Measurements from ENCODE around the gene EIF2S2.
A peak's percentile ranks its signal among the peaks of the same experiment; 100 is the strongest.

Gene EIF2S2

DNA sequence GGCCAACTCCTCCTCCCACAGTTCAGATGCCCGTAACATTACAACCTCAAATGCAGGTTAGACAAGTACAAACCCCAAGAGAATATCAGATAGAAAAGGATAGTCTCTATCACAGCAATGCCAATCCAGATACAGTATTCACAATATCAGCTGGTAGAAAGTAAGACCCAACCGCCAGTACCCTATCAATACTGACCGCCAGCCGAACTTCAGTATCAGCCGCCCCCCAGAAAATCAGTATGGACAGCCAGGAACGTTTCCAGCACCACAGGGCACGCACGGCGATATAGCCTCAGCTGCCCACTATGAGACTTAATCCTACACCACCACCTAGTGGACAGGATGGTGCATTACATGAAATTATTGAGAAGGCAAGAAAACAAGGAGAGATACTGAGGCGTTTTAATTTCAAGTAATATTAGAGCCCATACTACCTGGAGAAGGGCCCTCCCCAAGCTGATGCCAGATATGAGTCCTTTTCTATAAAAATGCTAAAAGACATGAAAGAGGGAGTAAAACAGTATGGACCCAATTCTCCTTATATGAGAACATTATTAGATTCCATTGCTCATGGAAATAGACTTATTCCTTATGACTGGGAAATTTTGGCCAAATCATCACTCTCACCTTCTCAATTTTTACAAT, 17.6 kb upstream of the EIF2S2 start:
- H3K27me3 ChIP-seq (ENCODE audit: insufficient read depth, insufficient read length) = peaks cover 8% of the 10 kb centered on the region
- DNase-seq (ENCODE audit: low read depth, low spot score) = peak; percentile 55
- H3K9me3 ChIP-seq (ENCODE audit: insufficient read depth, low read length) = peaks cover 10% of the 10 kb centered on the region; the same call in 1 of the 2 replicates
- H3K9ac ChIP-seq (ENCODE audit: insufficient read length, low read depth) = peak overlapping the region; percentile 76
- no peaks in the 10 kb centered on the region for H3K36me3 ChIP-seq (ENCODE audit: insufficient read depth, insufficient read length, low read length)
- H3K4me1 ChIP-seq (ENCODE audit: insufficient read depth, insufficient read length) = no peaks in the 10 kb centered on the region
- H3K4me3 ChIP-seq (ENCODE audit: insufficient read length, low read depth) = no peak overlapping the region
- TF ChIP-seq YY1 (IDR thresholded peaks at IDR 0.05; ENCODE audit: insufficient read depth, insufficient read length) (no peak), ZNF274 (IDR thresholded peaks at IDR 0.05; ENCODE audit: low read depth, low read length) (no peak), SUZ12 (IDR thresholded peaks at IDR 0.05; ENCODE audit: extremely low read depth, insufficient read depth, insufficient read length) (no peak)

DNA sequence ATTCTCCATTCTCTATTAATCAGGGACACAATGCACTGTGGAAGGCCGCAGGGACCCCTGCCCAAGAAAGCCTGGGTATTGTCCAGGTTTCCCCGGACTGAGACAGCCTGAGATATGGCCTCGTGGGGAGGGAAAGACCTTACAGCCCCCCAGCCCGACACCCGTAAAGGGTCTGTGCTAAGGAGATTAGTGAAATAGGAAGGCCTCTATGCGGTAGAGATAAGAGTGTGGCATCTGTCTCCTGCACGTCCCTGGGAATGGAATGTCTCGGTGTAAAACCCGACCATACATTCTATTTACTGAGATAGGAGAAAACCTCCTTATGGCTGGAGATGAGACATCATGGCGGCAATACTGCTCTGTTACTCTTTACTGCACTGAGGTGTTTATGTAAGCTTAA, 15.7 kb upstream of the EIF2S2 start:
- peaks cover 10% of the 10 kb centered on the region; the same call in 1 of the 2 replicates for H3K9me3 ChIP-seq (ENCODE audit: insufficient read depth, low read length)
- no peak overlapping the region for H3K4me3 ChIP-seq (ENCODE audit: insufficient read length, low read depth)
- TF ChIP-seq SUZ12 (IDR thresholded peaks at IDR 0.05; ENCODE audit: extremely low read depth, insufficient read depth, insufficient read length) (no peak), ZNF274 (IDR thresholded peaks at IDR 0.05; ENCODE audit: low read depth, low read length) (no peak), YY1 (IDR thresholded peaks at IDR 0.05; ENCODE audit: insufficient read depth, insufficient read length) (no peak)
- peaks cover 8% of the 10 kb centered on the region for H3K27me3 ChIP-seq (ENCODE audit: insufficient read depth, insufficient read length)
- H3K4me1 ChIP-seq (ENCODE audit: insufficient read depth, insufficient read length) = no peaks in the 10 kb centered on the region
- H3K36me3 ChIP-seq (ENCODE audit: insufficient read depth, insufficient read length, low read length) = no peaks in the 10 kb centered on the region
- no peak overlapping the region for H3K9ac ChIP-seq (ENCODE audit: insufficient read length, low read depth)
- DNase-seq (ENCODE audit: low read depth, low spot score) = no peak

DNA sequence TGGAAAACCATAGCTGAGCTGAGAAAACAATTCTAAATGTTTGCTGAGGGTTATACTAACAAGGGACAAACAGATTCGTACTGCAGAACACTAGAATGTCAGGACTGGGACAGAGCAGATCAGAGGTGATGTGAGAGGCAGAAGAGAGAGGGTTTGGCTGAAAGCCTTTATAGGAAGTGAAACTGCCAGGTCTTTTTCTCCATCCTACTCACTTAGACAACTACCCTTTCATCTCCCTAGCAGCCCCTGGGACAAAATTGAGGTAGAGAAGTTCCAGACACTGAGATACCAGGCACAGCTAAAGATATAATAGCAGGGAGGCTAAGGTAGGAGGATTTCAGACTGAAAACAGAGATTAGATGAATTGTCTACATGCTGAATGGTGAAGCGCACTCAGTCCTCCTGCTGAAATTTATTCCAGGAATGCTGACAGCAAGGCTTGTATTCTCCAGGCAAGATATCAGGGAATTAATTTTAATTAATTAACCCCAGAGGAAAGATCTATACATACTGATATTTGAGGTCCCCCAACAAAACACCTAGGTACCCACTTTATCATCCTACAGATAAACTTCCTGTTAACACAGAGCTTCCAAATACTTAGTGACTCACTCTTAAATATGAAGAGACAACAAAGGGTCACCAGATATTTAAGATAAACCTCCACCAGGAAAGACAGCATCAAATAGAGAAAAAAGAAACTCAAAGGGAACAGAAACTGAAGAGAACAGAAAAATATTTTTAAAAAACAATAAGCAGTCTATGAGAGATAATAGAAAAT, 12.6 kb upstream of the EIF2S2 start:
- Histone ChIP-seq H3K9me3 (ENCODE audit: insufficient read depth, low read length) (no peaks in the 10 kb centered on the region), H3K4me1 (ENCODE audit: insufficient read depth, insufficient read length) (no peaks in the 10 kb centered on the region), H3K9ac (ENCODE audit: insufficient read length, low read depth) (no peak overlapping the region), H3K4me3 (ENCODE audit: insufficient read length, low read depth) (no peak overlapping the region), H3K27me3 (ENCODE audit: insufficient read depth, insufficient read length) (peaks cover 8% of the 10 kb centered on the region), H3K36me3 (ENCODE audit: insufficient read depth, insufficient read length, low read length) (no peaks in the 10 kb centered on the region)
- DNase-seq (ENCODE audit: low read depth, low spot score) = no peak
- TF ChIP-seq YY1 (IDR thresholded peaks at IDR 0.05; ENCODE audit: insufficient read depth, insufficient read length) (no peak), ZNF274 (IDR thresholded peaks at IDR 0.05; ENCODE audit: low read depth, low read length) (no peak)

DNA sequence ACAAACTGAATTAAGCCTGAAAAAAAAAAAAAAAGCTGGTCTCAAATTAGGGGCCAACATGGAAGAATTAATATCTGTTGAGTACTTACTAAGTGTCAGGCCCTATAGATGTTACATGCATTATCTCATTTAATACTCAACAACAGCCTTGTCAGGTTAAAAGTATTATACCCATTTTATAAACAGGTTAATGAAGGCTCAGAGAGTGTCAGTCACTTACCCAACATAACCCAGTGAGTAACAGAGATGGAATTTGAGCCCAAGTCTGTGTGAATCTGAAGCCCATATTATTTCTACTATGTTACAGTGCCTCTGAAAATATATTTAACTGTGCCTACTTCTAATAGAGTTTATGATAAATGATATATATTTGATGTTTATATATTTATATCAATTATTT, 11.3 kb upstream of the EIF2S2 start:
- no peak for DNase-seq (ENCODE audit: low read depth, low spot score)
- no peaks in the 10 kb centered on the region for H3K4me1 ChIP-seq (ENCODE audit: insufficient read depth, insufficient read length)
- TF ChIP-seq YY1 (IDR thresholded peaks at IDR 0.05; ENCODE audit: insufficient read depth, insufficient read length) = no peak
- TF ChIP-seq SUZ12 (IDR thresholded peaks at IDR 0.05; ENCODE audit: extremely low read depth, insufficient read depth, insufficient read length) = no peak
- no peak for TF ChIP-seq ZNF274 (IDR thresholded peaks at IDR 0.05; ENCODE audit: low read depth, low read length)
- no peaks in the 10 kb centered on the region for H3K9me3 ChIP-seq (ENCODE audit: insufficient read depth, low read length)
- no peak overlapping the region for H3K9ac ChIP-seq (ENCODE audit: insufficient read length, low read depth)
- peaks cover under 1% of the 10 kb centered on the region for H3K27me3 ChIP-seq (ENCODE audit: insufficient read depth, insufficient read length)
- no peak overlapping the region for H3K4me3 ChIP-seq (ENCODE audit: insufficient read length, low read depth)
- H3K36me3 ChIP-seq (ENCODE audit: insufficient read depth, insufficient read length, low read length) = no peaks in the 10 kb centered on the region

GRCh38 chr20:34122274-34122980, 10.4 kb upstream of the EIF2S2 start:
- Histone ChIP-seq H3K4me1 (ENCODE audit: insufficient read depth, insufficient read length) (no peaks in the 10 kb centered on the region), H3K27me3 (ENCODE audit: insufficient read depth, insufficient read length) (no peaks in the 10 kb centered on the region), H3K4me3 (ENCODE audit: insufficient read length, low read depth) (no peak overlapping the region), H3K9ac (ENCODE audit: insufficient read length, low read depth) (no peak overlapping the region), H3K9me3 (ENCODE audit: insufficient read depth, low read length) (no peaks in the 10 kb centered on the region), H3K36me3 (ENCODE audit: insufficient read depth, insufficient read length, low read length) (no peaks in the 10 kb centered on the region)
- TF ChIP-seq YY1 (IDR thresholded peaks at IDR 0.05; ENCODE audit: insufficient read depth, insufficient read length) = no peak
- no peak for TF ChIP-seq SUZ12 (IDR thresholded peaks at IDR 0.05; ENCODE audit: extremely low read depth, insufficient read depth, insufficient read length)
- TF ChIP-seq ZNF274 (IDR thresholded peaks at IDR 0.05; ENCODE audit: low read depth, low read length) = no peak
- DNase-seq (ENCODE audit: low read depth, low spot score) = no peak

DNA sequence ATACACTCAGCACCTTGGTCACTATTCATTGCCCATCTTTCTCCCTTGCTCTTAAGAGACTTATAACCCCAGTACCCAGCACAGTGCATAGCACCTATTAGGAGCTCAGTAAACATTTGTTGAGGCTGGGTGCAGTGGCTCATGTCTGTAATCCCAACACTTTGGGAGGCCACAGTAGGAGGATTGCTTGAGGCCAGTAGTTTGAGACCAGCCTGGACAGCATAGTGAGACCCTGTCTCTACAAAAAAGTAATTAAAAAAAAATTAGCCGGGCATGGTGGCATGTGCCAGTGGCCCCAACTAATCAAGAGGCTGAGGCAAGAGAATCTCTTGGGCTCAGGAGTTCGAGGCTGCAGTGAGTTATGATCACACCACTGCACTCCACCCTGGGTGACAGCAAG, 8.2 kb upstream of the EIF2S2 start:
- no peak for TF ChIP-seq SUZ12 (IDR thresholded peaks at IDR 0.05; ENCODE audit: extremely low read depth, insufficient read depth, insufficient read length)
- no peak for TF ChIP-seq ZNF274 (IDR thresholded peaks at IDR 0.05; ENCODE audit: low read depth, low read length)
- no peak for TF ChIP-seq YY1 (IDR thresholded peaks at IDR 0.05; ENCODE audit: insufficient read depth, insufficient read length)
- Histone ChIP-seq H3K9ac (ENCODE audit: insufficient read length, low read depth) (no peak overlapping the region), H3K27me3 (ENCODE audit: insufficient read depth, insufficient read length) (no peaks in the 10 kb centered on the region)

GRCh38 chr20:34115232-34115631, 3.2 kb upstream of the EIF2S2 start:
- Histone ChIP-seq H3K4me3 (ENCODE audit: insufficient read length, low read depth) (no peak overlapping the region), H3K9me3 (ENCODE audit: insufficient read depth, low read length) (no peaks in the 10 kb centered on the region), H3K27me3 (ENCODE audit: insufficient read depth, insufficient read length) (no peaks in the 10 kb centered on the region), H3K36me3 (ENCODE audit: insufficient read depth, insufficient read length, low read length) (peaks cover 5% of the 10 kb centered on the region), H3K9ac (ENCODE audit: insufficient read length, low read depth) (no peak overlapping the region), H3K4me1 (ENCODE audit: insufficient read depth, insufficient read length) (peaks cover 2% of the 10 kb centered on the region)
- no peak for TF ChIP-seq SUZ12 (IDR thresholded peaks at IDR 0.05; ENCODE audit: extremely low read depth, insufficient read depth, insufficient read length)
- TF ChIP-seq YY1 (IDR thresholded peaks at IDR 0.05; ENCODE audit: insufficient read depth, insufficient read length) = no peak
- no peak for TF ChIP-seq ZNF274 (IDR thresholded peaks at IDR 0.05; ENCODE audit: low read depth, low read length)
- DNase-seq (ENCODE audit: low read depth, low spot score) = no peak

More for the DNA sequence above, 8.2 kb upstream of the EIF2S2 start:
- Histone ChIP-seq H3K9me3 (ENCODE audit: insufficient read depth, low read length) (no peaks in the 10 kb centered on the region), H3K4me3 (ENCODE audit: insufficient read length, low read depth) (no peak overlapping the region), H3K4me1 (ENCODE audit: insufficient read depth, insufficient read length) (no peaks in the 10 kb centered on the region), H3K36me3 (ENCODE audit: insufficient read depth, insufficient read length, low read length) (no peaks in the 10 kb centered on the region)
- DNase-seq (ENCODE audit: low read depth, low spot score) = no peak
